GM12872 (cell line): ENCODE measurements around the gene CXCL12.

ENCODE experiments used
- TF ChIP-seq, protein P1 (sequence below): IDR thresholded peaks from 3 replicates; pipeline ENCODE4 v1.5.1; 2011; ENCODE audit warnings: low read depth, mild to moderate bottlenecking, low read length, moderate library complexity; ENCODE audit not compliant: insufficient read depth

The CXCL12 gene

DNA sequence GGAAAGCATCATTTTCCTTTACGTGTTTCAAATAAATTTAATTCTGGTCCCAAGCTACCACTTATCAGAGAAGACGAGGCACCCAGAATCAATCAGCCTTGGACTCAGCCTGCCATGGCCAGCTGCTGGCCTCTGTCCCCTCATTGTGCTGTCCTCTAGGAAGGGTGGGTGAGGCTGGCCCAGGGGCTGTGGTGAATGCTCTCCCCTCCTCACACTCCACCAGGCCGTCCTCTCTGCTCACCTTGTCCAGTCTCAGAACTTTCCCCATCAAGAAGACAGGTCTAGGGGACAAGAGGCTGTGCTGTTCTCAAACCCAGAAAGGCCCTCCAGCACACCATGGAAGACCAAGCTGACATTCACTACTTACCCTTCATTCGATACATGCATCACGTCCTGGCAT, 36.4 kb downstream of the CXCL12 start:
- TF ChIP-seq, protein P1, sequence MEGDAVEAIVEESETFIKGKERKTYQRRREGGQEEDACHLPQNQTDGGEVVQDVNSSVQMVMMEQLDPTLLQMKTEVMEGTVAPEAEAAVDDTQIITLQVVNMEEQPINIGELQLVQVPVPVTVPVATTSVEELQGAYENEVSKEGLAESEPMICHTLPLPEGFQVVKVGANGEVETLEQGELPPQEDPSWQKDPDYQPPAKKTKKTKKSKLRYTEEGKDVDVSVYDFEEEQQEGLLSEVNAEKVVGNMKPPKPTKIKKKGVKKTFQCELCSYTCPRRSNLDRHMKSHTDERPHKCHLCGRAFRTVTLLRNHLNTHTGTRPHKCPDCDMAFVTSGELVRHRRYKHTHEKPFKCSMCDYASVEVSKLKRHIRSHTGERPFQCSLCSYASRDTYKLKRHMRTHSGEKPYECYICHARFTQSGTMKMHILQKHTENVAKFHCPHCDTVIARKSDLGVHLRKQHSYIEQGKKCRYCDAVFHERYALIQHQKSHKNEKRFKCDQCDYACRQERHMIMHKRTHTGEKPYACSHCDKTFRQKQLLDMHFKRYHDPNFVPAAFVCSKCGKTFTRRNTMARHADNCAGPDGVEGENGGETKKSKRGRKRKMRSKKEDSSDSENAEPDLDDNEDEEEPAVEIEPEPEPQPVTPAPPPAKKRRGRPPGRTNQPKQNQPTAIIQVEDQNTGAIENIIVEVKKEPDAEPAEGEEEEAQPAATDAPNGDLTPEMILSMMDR: no peak

DNA sequence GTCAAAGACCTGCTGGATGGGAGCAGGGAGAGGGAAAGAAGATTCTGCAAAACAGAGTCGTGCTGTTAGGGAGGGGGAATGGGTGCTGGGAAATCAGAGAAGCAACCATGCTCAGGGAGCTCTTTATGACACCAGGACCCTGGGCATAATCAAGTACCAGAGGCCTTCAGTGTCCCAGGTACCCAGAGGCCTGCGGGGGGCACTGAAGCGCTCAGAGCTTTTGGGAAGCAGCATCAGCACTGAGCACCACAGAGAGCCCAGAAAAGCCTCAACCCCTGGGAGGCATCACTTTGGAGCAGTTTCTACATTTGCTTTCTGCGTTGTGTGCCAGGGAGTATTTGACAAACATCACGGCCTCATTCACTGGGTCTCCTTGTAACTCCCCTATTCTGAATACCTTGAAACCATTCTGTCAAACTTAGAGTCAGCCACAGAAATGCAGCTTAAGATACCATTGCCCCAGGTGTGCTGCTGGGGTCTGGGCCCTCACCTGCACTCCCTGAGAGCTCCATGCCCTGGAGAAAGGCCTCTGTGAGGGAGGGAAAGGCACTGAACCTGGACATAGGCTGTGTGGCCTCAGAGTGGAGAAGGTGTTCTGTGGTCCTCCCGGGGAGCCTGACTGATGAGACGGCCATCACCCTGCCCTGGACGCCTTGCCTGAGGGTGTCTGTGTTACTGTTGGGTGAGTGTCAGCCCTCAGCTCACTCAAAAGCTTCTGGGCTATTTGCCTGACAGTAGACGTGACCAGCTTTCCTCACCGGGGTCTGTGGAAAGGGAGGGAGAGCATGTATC, 37.1 kb downstream of the CXCL12 start:
- TF ChIP-seq, protein P1: no peak

DNA sequence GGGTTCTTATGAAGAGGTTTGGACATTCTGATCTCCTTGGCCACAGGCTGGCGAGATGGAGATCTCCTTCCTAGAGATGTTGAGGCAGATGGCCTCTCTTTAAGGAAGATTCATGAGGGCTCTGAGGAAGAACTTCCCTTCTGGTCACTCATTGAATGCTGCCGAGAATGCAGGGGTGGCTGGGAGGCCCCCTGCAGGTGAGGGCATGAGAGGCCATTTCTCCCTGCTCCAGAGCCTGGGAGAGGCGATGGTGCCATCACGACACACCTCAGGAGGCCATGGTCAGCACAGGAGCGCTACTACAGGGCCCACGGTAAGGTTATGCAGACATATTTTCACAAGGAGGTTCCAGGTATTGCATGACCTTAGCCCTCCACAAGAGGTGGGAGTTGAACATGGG, 40.2 kb downstream of the CXCL12 start:
- TF ChIP-seq, protein P1: no peak

DNA sequence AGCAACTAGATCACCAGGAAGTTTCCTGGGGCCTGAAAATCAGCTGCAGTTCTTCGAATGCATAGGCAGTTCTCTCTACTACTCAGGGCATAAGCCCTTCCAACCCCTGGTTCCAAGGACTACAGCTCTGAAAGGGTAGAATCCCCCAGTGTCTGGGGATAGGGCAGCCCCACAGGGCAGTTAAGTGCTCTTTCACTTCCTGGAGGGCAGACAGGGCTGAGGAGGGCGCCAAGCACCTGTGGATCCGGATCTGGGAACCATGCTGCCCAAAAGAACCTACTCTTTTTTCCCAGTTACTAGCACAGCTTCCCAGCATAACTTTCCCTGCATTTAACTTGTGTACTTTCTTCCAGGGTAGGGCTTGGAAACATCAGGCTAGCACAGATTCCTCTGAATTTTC, 41.1 kb downstream of the CXCL12 start:
- TF ChIP-seq, protein P1: no peak

DNA sequence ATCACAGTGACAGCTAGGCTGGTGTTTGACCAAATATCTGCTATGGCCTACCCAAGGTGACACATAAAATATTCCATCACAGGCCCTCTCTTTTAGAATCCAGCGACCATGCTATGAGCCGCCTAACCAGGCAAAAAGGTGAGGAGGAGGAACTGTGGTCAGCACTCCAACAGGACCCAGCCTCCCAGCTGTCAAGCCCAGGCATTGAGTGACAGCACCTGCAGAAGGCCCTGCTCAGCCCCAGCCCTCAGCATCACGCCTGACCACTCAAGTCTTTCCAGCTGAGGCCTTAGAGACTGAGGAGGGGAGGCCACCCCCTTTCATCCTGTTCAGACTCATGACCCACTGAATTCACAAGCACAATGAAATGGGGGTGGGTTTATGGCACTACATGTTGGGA, 43.0 kb downstream of the CXCL12 start:
- TF ChIP-seq, protein P1: no peak

DNA sequence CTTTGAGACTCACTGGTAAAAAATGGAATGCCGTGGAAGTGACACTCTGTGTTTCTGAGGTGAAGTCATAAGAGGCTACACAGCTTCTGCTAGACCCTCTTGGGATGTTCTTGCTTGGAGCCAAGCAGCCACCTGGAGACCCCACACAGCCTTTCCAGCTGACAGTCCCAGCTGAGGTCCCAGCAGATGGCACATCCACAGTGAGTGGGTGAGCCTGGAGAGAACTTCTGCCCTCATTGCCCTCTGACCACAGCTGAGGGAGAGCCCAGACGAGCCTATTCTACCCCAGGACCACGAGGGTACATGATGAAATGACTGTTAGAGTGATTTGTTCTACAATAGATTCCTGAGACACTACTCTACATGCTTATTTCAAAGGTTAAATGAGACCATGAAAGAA, 44.3 kb downstream of the CXCL12 start:
- TF ChIP-seq, protein P1: no peak

DNA sequence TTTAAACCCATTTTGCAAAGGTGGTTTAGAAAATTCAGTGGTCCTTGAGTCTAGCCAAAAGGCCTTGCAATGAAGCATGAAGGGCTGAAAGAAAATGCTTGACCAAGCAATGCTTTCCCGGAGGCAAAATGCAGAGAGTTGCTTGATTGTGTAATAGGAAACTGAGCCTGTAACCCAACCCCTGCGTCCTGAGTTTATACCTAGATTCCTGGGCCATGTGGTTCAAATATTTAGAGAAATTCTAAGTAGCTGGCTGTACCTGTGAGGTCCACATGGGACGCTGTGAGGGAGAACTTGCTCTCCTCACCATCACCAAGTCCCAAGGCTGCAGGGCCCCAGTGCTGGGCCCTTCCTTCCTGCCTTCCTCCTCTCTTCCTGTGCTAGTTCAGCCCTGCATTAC, 45.7 kb downstream of the CXCL12 start:
- TF ChIP-seq, protein P1: 0 out of 3 replicates have a peak, but pooled peaks have one; percentile 21
